Fibroblast of skin of scalp (primary cell): ENCODE data around the gene TSC22D3.
A peak's percentile ranks its signal among the peaks of the same experiment; 100 is the strongest.

Experiments used
- DNase-seq: peaks from one replicate; pipeline ENCODE4 v3.0.0-alpha.2; 2013

Gene TSC22D3

GRCh38 chrX:107760304-107761077 lies 15.1 kb downstream of the TSC22D3 start:
- no peak for DNase-seq

GRCh38 chrX:107758231-107758766 lies 17.3 kb downstream of the TSC22D3 start:
- DNase-seq, result no peak

- no peak for DNase-seq
These were observed 19.9 kb downstream of the TSC22D3 start for GRCh38 chrX:107755721-107756120.

GRCh38 chrX:107753187-107753586 lies 22.4 kb downstream of the TSC22D3 start:
- DNase-seq, result no peak

GRCh38 chrX:107752714-107753113 lies 22.9 kb downstream of the TSC22D3 start:
- DNase-seq, result no peak

- no peak for DNase-seq
These were observed 23.5 kb downstream of the TSC22D3 start for GRCh38 chrX:107752043-107752442.

GRCh38 chrX:107750861-107751445 lies 24.6 kb downstream of the TSC22D3 start:
- DNase-seq, result no peak

GRCh38 chrX:107750263-107750662 lies 25.3 kb downstream of the TSC22D3 start:
- no peak for DNase-seq

- no peak for DNase-seq
These were observed 27.1 kb downstream of the TSC22D3 start for GRCh38 chrX:107748506-107748905.

- DNase-seq, result peak; percentile 61
These were observed 27.9 kb downstream of the TSC22D3 start for GRCh38 chrX:107747596-107748161.

GRCh38 chrX:107744868-107745267 lies 30.7 kb downstream of the TSC22D3 start:
- no peak for DNase-seq

- no peak for DNase-seq
These were observed 31.6 kb downstream of the TSC22D3 start for GRCh38 chrX:107743995-107744394.

GRCh38 chrX:107742700-107743191 lies 32.8 kb downstream of the TSC22D3 start:
- DNase-seq, result no peak

- no peak for DNase-seq
These were observed 34.2 kb downstream of the TSC22D3 start for GRCh38 chrX:107741404-107741790.

GRCh38 chrX:107739541-107739940 lies 36.0 kb downstream of the TSC22D3 start:
- DNase-seq, result no peak

- DNase-seq, result no peak
These were observed 36.8 kb downstream of the TSC22D3 start for GRCh38 chrX:107738768-107739167.

GRCh38 chrX:107738272-107738671 lies 37.3 kb downstream of the TSC22D3 start:
- DNase-seq, result no peak

- DNase-seq, result no peak
These were observed 38.6 kb downstream of the TSC22D3 start for GRCh38 chrX:107736781-107737531.

GRCh38 chrX:107734646-107735045 lies 40.9 kb downstream of the TSC22D3 start:
- no peak for DNase-seq

GRCh38 chrX:107733686-107734085 lies 41.9 kb downstream of the TSC22D3 start:
- DNase-seq, result no peak

- peak; percentile 78 for DNase-seq
These were observed 43.6 kb downstream of the TSC22D3 start for GRCh38 chrX:107731831-107732502.
